GM12874 (cell line): Measurements from ENCODE around the gene LEUTX.

ENCODE experiments used
- CTCF ChIP-seq: IDR thresholded peaks from 2 replicates; pipeline ENCODE4 v1.5.1; 2011; ENCODE audit warnings: low read depth, mild to moderate bottlenecking, control low read depth, low read length, moderate library complexity; ENCODE audit not compliant: insufficient read depth

The LEUTX gene, protein sequence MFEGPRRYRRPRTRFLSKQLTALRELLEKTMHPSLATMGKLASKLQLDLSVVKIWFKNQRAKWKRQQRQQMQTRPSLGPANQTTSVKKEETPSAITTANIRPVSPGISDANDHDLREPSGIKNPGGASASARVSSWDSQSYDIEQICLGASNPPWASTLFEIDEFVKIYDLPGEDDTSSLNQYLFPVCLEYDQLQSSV

GRCh38 chr19:39778763-39779162, at the start of gene LEUTX:
TSS of gene LEUTX (plus strand) at chr19:39778854. CDS start at chr19:39778921, 67 bp downstream.
- no peak for TF ChIP-seq CTCF

DNA sequence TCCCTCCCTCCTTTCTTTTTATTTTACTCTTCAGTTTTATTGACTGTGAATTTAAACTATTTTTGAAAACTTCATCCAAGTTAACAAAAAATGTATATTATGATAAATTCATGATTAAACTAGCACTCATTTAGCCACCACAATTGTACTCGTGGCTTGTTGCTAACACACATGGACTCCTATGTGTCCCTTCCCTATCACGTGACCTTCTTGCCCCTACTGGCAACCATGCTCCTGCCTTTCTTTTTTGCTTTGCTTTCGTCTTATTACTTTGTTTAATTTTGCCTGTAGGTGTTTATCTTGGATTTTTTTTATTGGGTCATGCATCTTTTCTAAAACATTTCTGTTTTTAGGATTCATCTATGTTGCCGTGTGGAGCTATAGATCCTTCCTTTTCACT, 49.1 kb upstream of the LEUTX start:
- no peak for TF ChIP-seq CTCF

- TF ChIP-seq CTCF = no peak
Observed at GRCh38 chr19:39731685-39732084, 47.0 kb upstream of the LEUTX start.

- TF ChIP-seq CTCF = no peak
Observed at GRCh38 chr19:39733841-39734240, 44.8 kb upstream of the LEUTX start.

DNA sequence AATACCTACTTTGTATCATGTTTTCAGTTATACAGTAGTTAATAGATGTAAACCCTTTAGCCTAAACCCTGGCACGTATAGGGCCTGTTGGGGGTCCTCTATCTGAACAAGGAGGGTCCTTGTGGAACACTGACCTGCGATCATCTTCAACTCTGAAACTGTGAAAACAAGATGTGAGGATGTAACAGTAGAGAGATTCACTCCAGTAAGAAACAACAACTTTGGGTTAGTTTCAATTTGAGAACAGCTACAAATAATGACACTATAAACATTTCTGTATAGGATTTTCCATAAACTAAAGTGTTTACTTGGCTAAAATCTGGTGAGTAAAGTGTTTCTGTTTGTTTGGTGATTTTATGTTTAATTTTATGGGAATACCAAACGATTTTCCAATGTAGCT, 43.0 kb upstream of the LEUTX start:
- no peak for TF ChIP-seq CTCF

DNA sequence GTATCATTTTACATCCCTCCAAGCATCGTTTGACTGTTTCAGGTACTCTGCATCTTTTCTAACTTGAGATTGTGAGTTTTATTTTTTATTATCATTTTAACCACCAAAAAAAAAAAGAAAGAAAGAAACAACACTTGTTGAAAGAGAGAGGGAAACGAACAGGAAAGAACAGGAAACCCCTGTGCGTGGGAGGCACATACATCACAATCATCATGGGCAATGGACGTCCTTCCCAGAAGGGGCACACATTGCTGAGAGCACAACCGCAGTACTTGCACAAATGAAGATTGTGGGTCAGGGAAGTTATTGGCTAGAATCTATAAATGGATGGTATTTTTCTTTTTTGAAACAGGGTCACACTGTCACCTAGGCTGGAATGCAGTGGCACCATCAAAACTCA, 42.6 kb upstream of the LEUTX start:
- TF ChIP-seq CTCF = no peak

- no peak for TF ChIP-seq CTCF
Observed at GRCh38 chr19:39737351-39737750, 41.3 kb upstream of the LEUTX start.

DNA sequence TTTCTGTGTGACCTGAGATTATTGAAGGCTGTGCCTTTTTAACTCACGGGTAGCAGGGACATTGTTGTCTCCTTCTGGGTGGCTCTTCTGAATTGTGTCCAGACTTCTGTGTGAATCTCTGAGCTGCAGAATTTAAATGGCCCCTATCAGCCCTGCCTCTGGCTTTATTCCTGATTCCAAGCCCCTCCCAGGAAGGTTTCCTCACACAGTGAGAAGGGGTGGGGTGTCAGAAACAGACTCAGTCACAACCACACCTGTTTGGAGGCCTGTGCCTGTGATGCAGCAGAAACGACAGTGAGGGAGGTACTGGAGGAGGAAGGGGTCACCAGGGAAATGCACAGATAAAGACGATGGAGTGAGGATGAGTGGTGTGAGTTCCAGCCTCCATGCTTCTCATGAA, 40.8 kb upstream of the LEUTX start, which contains the start of gene CLC:
TSS of gene CLC (minus strand) at position 139 of the 400 bp plus-strand sequence. CDS start at position 62, 77 bp downstream.
- no peak for TF ChIP-seq CTCF
